Liver (tissue), 9 donors: ENCODE data around the gene AFMID. TPM values are rescaled to one million over a fixed set of nuclear protein-coding genes. Genes with fewer than 3 reads are reported as not detected.

Experiments used
- DNase-seq: peaks from one replicate; pipeline ENCODE4 v3.0.0-alpha.2; 2017; ENCODE audit warnings: low spot score
- H3K27ac ChIP-seq, 2 donors: one replicate each; pipeline ENCODE4 v1.7.0; 2013; ENCODE audit warnings: inconsistent platforms in 2 of 2, low read length in 2 of 2, control low read depth in 1 of 2, low read depth in 1 of 2, mild to moderate bottlenecking in 1 of 2
- H3K27me3 ChIP-seq, 4 donors: one replicate each; pipeline versions ENCODE4 v1.6.1 to v1.7.0; 2013; ENCODE audit warnings: low read length in 3 of 4, inconsistent platforms in 1 of 4, mild to moderate bottlenecking in 1 of 4, moderate library complexity in 1 of 4; ENCODE audit not compliant: control insufficient read depth in 4 of 4, insufficient read depth in 4 of 4
- H3K36me3 ChIP-seq, 4 donors: one replicate each; pipeline versions ENCODE4 v1.6.1 to v1.7.0; 2013; ENCODE audit warnings: low read length in 3 of 4, mild to moderate bottlenecking in 3 of 4, low read depth in 1 of 4, moderate library complexity in 1 of 4; ENCODE audit not compliant: control insufficient read depth in 4 of 4, insufficient read depth in 3 of 4
- H3K4me1 ChIP-seq, 4 donors: one replicate each; pipeline versions ENCODE4 v1.6.1 to v1.7.0; 2013; ENCODE audit warnings: low read length in 3 of 4, mild to moderate bottlenecking in 3 of 4, moderate library complexity in 1 of 4; ENCODE audit not compliant: control insufficient read depth in 4 of 4, insufficient read depth in 4 of 4
- H3K4me3 ChIP-seq, 3 donors: one replicate each; pipeline versions ENCODE4 v1.6.1 to v1.7.0; 2013; ENCODE audit warnings: low read length in 3 of 3, control low read depth in 1 of 3, low read depth in 1 of 3, mild to moderate bottlenecking in 1 of 3
- H3K9ac ChIP-seq, 2 donors: one replicate each; pipeline ENCODE4 v1.7.0; 2013; ENCODE audit warnings: low read length in 2 of 2, mild to moderate bottlenecking in 2 of 2, moderate library complexity in 2 of 2, control low read depth in 1 of 2, low read depth in 1 of 2
- H3K9me3 ChIP-seq, 4 donors: one replicate each; pipeline versions ENCODE4 v1.6.1 to v1.7.0; 2013; ENCODE audit warnings: low read length in 3 of 4; ENCODE audit not compliant: control insufficient read depth in 4 of 4
- ATF3 ChIP-seq: IDR thresholded peaks from 2 replicates; pipeline ENCODE4 v1.6.1; 2016; ENCODE audit warnings: antibody characterized with exemption
- CTCF ChIP-seq: fragments of 150-350 bp; IDR thresholded peaks from 2 replicates; pipeline ENCODE4 v1.5.1; 2017; ENCODE audit warnings: improper control_type of control experiment, low read depth, low read length; ENCODE audit not compliant: missing input control
- EGR1 ChIP-seq, 2 donors: IDR thresholded peaks; 2 replicates each; pipeline ENCODE4 v1.6.1; 2016 to 2018; ENCODE audit warnings: antibody characterized with exemption in 2 of 2, low read depth in 2 of 2
- FOXA1 ChIP-seq: IDR thresholded peaks from 2 replicates; pipeline ENCODE4 v1.6.1; 2016; ENCODE audit warnings: antibody characterized with exemption
- FOXA2 ChIP-seq: IDR thresholded peaks from 2 replicates; pipeline ENCODE4 v1.6.1; 2016; ENCODE audit warnings: antibody characterized with exemption
- GABPA ChIP-seq, 2 donors: IDR thresholded peaks in 1 of 2; conservative IDR thresholded peaks in 1 of 2; 2 replicates each; pipeline ENCODE4 v1.6.1; 2016; ENCODE audit warnings: antibody characterized with exemption in 2 of 2, mild to moderate bottlenecking in 1 of 2, moderate library complexity in 1 of 2
- HNF4A ChIP-seq, 2 donors: conservative IDR thresholded peaks; 2 replicates each; pipeline ENCODE4 v1.6.1; 2016; ENCODE audit warnings: antibody characterized with exemption in 2 of 2, mild to moderate bottlenecking in 2 of 2
- HNF4G ChIP-seq: IDR thresholded peaks from 2 replicates; pipeline ENCODE4 v1.6.1; 2016; ENCODE audit warnings: antibody characterized with exemption
- JUND ChIP-seq, 2 donors: IDR thresholded peaks; 2 replicates each; pipeline ENCODE4 v1.6.1; 2016; ENCODE audit warnings: antibody characterized with exemption in 2 of 2
- NR2F2 ChIP-seq: IDR thresholded peaks from 2 replicates; pipeline ENCODE4 v1.6.1; 2016; ENCODE audit warnings: antibody characterized with exemption
- RAD21 ChIP-seq, 2 donors: IDR thresholded peaks; 2 replicates each; pipeline ENCODE4 v1.6.1; 2016; ENCODE audit warnings: antibody characterized with exemption in 2 of 2, mild to moderate bottlenecking in 2 of 2
- SP1 ChIP-seq: IDR thresholded peaks from 2 replicates; pipeline ENCODE4 v1.6.1; 2018; ENCODE audit warnings: antibody characterized with exemption, mild to moderate bottlenecking
- TAF1 ChIP-seq: conservative IDR thresholded peaks from 2 replicates; pipeline ENCODE4 v1.6.1; 2016; ENCODE audit warnings: antibody characterized with exemption, mild to moderate bottlenecking
- WGBS: extraction: QIAGEN DNeasy Blood & Tissue Kit; methylation state at CpG from one replicate; pipeline ENCODE4 v1.1.7; 2013; 5-methylcytosine and 5-hydroxymethylcytosine counted together
- polyA plus RNA-seq, 2 donors: library from polyadenylated mRNA; stranded (reverse) in 1 of 2; unstranded in 1 of 2; fragments of 200-250 nt in 1 of 2; fragments of >200 nt in 1 of 2; fragmentation: Nextera tagmentation in 1 of 2; extraction: Ambion mirVana in 1 of 2; gene quantifications; one replicate each; pipeline versions ENCODE4 v1.2.1 to v1.2.3, GENCODE V29; 2013 to 2015
- total RNA-seq, 2 donors: library from RNA; depleted of rRNA; stranded (reverse); fragments of >200 nt; gene quantifications; one replicate each; pipeline ENCODE4 v1.2.3, GENCODE V29; 2014
- TF ChIP-seq, protein P1 (sequence below): IDR thresholded peaks from 2 replicates; pipeline ENCODE4 v1.6.1; 2016; ENCODE audit warnings: antibody characterized with exemption
- TF ChIP-seq, protein P2 (sequence below): IDR thresholded peaks from 2 replicates; pipeline ENCODE4 v1.6.1; 2016; ENCODE audit warnings: antibody characterized with exemption, mild to moderate bottlenecking
- TF ChIP-seq, protein P3 (sequence below): IDR thresholded peaks from 2 replicates; pipeline ENCODE4 v1.6.1; 2016; ENCODE audit warnings: antibody characterized with exemption
- donor health status: healthy.
- donor health status: healthy.
- donor health status: healthy.
- donor health status: healthy.
- donor health status: healthy.

Gene AFMID
- total and polyA plus RNA-seq, 4 donors = 73.4 to 201 (median 138) TPM

GRCh38 chr17:78226759-78227454 is 39.7 kb downstream of the AFMID start (continued):
- TF ChIP-seq, protein P1, sequence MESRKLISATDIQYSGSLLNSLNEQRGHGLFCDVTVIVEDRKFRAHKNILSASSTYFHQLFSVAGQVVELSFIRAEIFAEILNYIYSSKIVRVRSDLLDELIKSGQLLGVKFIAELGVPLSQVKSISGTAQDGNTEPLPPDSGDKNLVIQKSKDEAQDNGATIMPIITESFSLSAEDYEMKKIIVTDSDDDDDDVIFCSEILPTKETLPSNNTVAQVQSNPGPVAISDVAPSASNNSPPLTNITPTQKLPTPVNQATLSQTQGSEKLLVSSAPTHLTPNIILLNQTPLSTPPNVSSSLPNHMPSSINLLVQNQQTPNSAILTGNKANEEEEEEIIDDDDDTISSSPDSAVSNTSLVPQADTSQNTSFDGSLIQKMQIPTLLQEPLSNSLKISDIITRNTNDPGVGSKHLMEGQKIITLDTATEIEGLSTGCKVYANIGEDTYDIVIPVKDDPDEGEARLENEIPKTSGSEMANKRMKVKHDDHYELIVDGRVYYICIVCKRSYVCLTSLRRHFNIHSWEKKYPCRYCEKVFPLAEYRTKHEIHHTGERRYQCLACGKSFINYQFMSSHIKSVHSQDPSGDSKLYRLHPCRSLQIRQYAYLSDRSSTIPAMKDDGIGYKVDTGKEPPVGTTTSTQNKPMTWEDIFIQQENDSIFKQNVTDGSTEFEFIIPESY = no peak
- no peak for TF ChIP-seq RAD21 (IDR thresholded peaks at IDR 0.05)
- TF ChIP-seq GABPA (IDR thresholded peaks at IDR 0.05 in 1 of 2, conservative IDR thresholded peaks at IDR 0.05 in 1 of 2) = no peak

GRCh38 chr17:78227455-78227916 is 40.3 kb downstream of the AFMID start:
- H3K36me3 ChIP-seq = no peaks in the 10 kb centered on the region
- peaks cover 0 to 5% (median 3%) of the 10 kb centered on the region in 4 donors for H3K27me3 ChIP-seq
- peaks cover 0 to 3% (median 0%) of the 10 kb centered on the region in 4 donors for H3K4me1 ChIP-seq
- no peak overlapping the region for H3K4me3 ChIP-seq
- H3K9ac ChIP-seq = no peak overlapping the region
- H3K9me3 ChIP-seq = no peaks in the 10 kb centered on the region
- TF ChIP-seq CTCF (no peak), HNF4G (no peak), SP1 (no peak), EGR1 (IDR thresholded peaks at IDR 0.05; ENCODE audit: low read depth in 2 of 2) (no peak), FOXA1 (no peak), ATF3 (no peak), JUND (IDR thresholded peaks at IDR 0.05) (no peak), GABPA (IDR thresholded peaks at IDR 0.05 in 1 of 2, conservative IDR thresholded peaks at IDR 0.05 in 1 of 2) (no peak), HNF4A (conservative IDR thresholded peaks at IDR 0.05) (no peak), FOXA2 (no peak), RAD21 (IDR thresholded peaks at IDR 0.05) (no peak), NR2F2 (no peak), TAF1 (no peak)
- TF ChIP-seq, protein P2, sequence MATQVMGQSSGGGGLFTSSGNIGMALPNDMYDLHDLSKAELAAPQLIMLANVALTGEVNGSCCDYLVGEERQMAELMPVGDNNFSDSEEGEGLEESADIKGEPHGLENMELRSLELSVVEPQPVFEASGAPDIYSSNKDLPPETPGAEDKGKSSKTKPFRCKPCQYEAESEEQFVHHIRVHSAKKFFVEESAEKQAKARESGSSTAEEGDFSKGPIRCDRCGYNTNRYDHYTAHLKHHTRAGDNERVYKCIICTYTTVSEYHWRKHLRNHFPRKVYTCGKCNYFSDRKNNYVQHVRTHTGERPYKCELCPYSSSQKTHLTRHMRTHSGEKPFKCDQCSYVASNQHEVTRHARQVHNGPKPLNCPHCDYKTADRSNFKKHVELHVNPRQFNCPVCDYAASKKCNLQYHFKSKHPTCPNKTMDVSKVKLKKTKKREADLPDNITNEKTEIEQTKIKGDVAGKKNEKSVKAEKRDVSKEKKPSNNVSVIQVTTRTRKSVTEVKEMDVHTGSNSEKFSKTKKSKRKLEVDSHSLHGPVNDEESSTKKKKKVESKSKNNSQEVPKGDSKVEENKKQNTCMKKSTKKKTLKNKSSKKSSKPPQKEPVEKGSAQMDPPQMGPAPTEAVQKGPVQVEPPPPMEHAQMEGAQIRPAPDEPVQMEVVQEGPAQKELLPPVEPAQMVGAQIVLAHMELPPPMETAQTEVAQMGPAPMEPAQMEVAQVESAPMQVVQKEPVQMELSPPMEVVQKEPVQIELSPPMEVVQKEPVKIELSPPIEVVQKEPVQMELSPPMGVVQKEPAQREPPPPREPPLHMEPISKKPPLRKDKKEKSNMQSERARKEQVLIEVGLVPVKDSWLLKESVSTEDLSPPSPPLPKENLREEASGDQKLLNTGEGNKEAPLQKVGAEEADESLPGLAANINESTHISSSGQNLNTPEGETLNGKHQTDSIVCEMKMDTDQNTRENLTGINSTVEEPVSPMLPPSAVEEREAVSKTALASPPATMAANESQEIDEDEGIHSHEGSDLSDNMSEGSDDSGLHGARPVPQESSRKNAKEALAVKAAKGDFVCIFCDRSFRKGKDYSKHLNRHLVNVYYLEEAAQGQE = no peak
- TF ChIP-seq, protein P1 = no peak
- TF ChIP-seq, protein P3, sequence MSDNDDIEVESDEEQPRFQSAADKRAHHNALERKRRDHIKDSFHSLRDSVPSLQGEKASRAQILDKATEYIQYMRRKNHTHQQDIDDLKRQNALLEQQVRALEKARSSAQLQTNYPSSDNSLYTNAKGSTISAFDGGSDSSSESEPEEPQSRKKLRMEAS = no peak
- no peak for DNase-seq
- H3K27ac ChIP-seq = no peak overlapping the region
- WGBS = 84% methylated on average over 10 of the region's 10 CpGs
